Kidney glomerular epithelial cell (primary cell): Measurements from ENCODE around the gene CACNA1H.
"Not testable (repeated sequence)": the region's sequence is repeated elsewhere in the genome, so short reads cannot be mapped to it uniquely, and the experiment has no call there.

Experiments
- DNase-seq: peaks from one replicate; lab custom pipeline; 2025; lab: John Stamatoyannopoulos, UW

The CACNA1H gene

GRCh38 chr16:1213796-1214372, 61.0 kb downstream of the CACNA1H start:
- no peak for DNase-seq

GRCh38 chr16:1214719-1215118, 61.8 kb downstream of the CACNA1H start:
- DNase-seq: no peak

GRCh38 chr16:1215574-1216295, 62.8 kb downstream of the CACNA1H start:
- DNase-seq: no peak

DNA sequence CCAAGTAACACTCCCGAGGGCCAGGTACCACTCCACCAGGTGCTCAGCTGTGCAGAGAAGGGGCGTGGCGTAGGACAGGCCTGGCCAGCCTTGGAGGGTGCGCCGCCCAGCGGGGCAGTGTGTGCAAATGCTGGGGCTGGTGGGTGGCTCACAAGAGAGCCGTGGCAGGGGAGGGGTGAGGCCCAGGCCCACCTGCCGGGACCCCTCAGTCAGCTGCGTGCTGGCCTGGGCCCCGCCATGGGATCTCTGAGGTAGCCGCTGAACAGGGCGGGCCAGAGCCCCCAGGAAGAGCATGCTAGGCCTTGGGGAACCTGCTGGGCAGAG, 63.4 kb downstream of the CACNA1H start:
- no peak for DNase-seq

GRCh38 chr16:1216681-1217400, 63.9 kb downstream of the CACNA1H start:
- no peak for DNase-seq

DNA sequence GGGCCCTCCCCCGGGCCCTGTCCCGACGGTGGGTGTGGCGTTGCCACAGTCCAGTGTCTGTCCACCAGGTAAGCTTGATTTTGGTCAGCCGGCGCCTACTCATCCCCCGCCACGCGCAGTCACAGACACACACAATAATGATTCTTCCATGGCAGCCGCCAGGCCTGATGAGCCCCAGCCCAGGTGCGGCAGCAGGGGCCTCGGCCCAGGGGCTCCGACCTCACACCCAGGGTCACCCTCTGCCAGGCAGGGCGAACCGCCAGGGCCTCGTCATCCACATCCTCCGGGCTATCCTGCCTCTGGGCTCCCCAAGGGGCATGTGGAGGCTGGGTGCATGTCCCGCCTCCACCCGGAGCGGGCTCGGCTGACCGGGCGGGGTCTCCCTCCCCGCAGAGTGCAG, 64.6 kb downstream of the CACNA1H start:
- DNase-seq: no peak

- DNase-seq: no peak
Observed at GRCh38 chr16:1218061-1218929, 65.4 kb downstream of the CACNA1H start.

GRCh38 chr16:1218930-1219611, 66.2 kb downstream of the CACNA1H start:
- no peak for DNase-seq

DNA sequence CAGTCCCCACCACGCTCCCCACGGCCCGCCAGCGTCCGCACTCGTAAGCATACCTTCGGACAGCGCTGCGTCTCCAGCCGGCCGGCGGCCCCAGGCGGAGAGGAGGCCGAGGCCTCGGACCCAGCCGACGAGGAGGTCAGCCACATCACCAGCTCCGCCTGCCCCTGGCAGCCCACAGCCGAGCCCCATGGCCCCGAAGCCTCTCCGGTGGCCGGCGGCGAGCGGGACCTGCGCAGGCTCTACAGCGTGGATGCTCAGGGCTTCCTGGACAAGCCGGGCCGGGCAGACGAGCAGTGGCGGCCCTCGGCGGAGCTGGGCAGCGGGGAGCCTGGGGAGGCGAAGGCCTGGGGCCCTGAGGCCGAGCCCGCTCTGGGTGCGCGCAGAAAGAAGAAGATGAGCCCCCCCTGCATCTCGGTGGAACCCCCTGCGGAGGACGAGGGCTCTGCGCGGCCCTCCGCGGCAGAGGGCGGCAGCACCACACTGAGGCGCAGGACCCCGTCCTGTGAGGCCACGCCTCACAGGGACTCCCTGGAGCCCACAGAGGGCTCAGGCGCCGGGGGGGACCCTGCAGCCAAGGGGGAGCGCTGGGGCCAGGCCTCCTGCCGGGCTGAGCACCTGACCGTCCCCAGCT, 67.3 kb downstream of the CACNA1H start:
- DNase-seq: no peak

DNA sequence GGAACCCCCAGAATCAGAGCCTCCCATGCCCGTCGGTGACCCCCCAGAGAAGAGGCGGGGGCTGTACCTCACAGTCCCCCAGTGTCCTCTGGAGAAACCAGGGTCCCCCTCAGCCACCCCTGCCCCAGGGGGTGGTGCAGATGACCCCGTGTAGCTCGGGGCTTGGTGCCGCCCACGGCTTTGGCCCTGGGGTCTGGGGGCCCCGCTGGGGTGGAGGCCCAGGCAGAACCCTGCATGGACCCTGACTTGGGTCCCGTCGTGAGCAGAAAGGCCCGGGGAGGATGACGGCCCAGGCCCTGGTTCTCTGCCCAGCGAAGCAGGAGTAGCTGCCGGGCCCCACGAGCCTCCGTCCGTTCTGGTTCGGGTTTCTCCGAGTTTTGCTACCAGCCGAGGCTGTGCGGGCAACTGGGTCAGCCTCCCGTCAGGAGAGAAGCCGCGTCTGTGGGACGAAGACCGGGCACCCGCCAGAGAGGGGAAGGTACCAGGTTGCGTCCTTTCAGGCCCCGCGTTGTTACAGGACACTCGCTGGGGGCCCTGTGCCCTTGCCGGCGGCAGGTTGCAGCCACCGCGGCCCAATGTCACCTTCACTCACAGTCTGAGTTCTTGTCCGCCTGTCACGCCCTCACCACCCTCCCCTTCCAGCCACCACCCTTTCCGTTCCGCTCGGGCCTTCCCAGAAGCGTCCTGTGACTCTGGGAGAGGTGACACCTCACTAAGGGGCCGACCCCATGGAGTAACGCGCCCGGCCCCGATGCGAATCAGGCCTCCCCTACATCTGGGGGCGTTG, 68.1 kb downstream of the CACNA1H start:
- DNase-seq: no peak

- no peak for DNase-seq
Observed at GRCh38 chr16:1221628-1222552, 69.0 kb downstream of the CACNA1H start.

- no peak for DNase-seq
Observed at GRCh38 chr16:1222553-1223354, 69.8 kb downstream of the CACNA1H start.

- DNase-seq: no peak
Observed at GRCh38 chr16:1223355-1224214, 70.7 kb downstream of the CACNA1H start.

DNA sequence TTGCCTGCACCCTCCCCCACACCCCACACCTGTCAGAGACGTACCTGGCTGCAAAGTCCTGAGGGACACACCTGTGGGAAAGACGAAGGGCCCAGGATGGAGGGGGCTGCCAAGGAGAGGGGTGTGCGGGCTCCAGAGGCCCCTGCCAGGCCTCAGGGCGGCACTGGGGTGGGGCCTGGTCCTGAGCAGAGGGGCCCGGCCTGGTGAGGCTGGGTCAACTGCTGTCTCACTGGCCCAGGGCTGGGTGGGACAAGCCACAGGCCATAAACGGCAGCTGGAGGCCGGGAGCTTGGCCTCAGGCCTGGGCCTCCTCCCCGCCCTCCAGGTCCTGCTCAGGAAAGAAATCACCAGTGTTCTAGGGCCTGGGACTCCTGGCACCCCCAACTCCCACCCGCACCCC, 71.7 kb downstream of the CACNA1H start:
- no peak for DNase-seq

DNA sequence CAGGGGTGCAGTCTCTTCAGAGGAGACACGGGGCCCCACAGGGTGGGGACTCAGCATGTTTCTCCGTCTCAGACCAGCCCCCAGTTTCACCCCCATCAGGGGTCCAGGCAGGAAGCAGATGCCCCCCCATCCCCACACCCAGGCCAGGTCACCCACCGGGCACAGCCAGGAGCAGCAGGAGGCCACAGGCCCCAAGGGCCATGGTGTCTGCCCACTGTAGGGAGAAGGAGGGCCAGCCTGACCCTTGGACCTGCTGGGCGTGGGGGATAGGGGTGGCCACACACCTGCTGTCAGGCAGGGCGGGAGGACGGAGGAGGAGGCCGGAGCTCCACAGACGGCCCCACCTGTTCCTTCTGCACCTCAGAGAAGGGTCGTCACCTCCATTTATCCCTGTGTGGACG, 72.1 kb downstream of the CACNA1H start, which contains the start of gene TPSG1:
Gene TPSG1 (minus strand): TSS at position 218 of the 401 bp plus-strand sequence. CDS start 16 bp downstream, at position 202.
- DNase-seq: no peak

- not testable (repeated sequence) for DNase-seq
Observed at GRCh38 chr16:1225728-1226311, 72.9 kb downstream of the CACNA1H start.

DNA sequence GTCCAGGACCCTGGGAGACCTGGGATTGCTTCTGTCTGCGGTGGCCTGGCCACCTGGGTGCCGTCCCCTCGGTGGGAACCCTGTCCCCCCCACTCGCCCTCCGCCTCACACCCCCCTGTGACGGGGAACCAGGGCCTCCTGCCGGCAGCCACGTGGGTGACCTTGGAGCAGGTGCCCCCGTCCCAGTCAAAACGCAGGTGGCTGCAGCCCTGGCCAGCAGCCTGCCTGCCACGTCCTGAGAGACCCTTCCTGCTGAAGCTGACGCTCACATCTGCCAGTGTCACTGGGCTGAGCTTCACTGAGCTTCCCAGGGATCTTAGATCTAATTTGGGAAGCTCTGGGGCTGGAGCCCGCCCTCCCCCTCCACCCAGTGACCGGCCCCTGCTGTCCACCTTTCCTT, 73.8 kb downstream of the CACNA1H start:
- DNase-seq: not testable (repeated sequence)
